GM21526 (cell line): ENCODE results near the gene CEP128.

ENCODE experiments used
- ATAC-seq: cut with Tn5 transposase; IDR thresholded peaks from one replicate; pipeline ENCODE4 v1.9.1; 2021; ENCODE audit warnings: moderate library complexity; ENCODE audit not compliant: unreplicated experiment, low FRiP score

Gene CEP128

DNA sequence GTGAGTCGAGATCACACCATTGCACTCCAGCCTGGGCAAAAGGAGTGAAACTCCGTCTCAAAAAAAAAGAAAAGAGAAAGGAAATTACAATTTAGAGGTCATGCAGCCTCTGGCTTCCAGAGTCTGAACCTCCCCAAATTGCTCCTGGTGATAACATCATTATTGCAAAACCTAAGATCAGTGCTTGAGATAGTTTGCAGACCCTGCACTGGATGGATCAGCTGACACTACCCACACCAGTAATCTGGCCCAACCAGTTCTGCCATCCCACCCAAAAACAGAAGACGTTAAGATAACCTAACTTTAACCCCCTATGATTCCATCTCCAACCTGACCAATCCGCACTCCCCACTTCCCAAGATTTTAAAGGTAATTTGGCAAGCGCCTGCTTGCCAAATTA lies 376.5 kb downstream of the CEP128 start:
- ATAC-seq, result no peak

GRCh38 chr14:80564051-80564450 lies 377.5 kb downstream of the CEP128 start:
- ATAC-seq, result no peak

GRCh38 chr14:80560800-80561657 lies 380.5 kb downstream of the CEP128 start:
- peak; percentile 94 for ATAC-seq

DNA sequence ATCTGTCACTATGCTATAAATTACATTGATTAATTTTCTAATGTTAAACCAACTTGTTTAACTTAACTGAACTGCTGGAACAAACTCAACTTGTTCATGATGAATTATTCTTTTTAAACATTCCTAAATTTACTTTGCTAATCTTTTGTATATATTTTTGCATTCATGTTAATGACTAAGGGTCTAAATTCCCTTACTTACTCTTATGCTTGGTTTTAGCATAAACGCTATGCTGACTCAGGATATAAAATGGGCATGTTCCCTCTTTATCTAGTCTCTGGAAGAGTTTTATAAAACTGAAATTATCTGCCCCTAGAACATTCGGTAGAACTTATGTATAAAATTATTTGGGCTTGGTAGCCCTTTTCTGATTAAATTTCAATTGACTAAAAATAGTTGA lies 387.4 kb downstream of the CEP128 start:
- ATAC-seq, result no peak

DNA sequence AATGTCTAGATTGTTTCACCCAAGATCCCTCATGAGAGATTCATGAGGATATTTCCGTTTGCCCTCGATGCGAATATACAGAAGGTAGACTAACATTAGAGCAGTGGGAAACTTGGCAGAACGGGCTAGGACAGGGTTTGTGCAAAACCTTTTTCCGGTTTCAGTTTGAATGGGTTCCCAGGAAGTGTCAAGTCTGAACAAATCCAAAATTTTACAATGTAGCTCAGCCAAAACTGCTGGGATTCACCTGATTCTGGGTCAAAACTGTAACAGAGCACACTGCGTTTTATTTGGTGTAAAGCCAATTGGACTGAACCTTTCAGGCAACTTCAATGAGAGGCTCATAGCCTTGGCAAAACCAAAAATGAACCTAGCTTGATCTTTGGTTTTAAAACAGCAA lies 392.4 kb downstream of the CEP128 start:
- no peak for ATAC-seq

DNA sequence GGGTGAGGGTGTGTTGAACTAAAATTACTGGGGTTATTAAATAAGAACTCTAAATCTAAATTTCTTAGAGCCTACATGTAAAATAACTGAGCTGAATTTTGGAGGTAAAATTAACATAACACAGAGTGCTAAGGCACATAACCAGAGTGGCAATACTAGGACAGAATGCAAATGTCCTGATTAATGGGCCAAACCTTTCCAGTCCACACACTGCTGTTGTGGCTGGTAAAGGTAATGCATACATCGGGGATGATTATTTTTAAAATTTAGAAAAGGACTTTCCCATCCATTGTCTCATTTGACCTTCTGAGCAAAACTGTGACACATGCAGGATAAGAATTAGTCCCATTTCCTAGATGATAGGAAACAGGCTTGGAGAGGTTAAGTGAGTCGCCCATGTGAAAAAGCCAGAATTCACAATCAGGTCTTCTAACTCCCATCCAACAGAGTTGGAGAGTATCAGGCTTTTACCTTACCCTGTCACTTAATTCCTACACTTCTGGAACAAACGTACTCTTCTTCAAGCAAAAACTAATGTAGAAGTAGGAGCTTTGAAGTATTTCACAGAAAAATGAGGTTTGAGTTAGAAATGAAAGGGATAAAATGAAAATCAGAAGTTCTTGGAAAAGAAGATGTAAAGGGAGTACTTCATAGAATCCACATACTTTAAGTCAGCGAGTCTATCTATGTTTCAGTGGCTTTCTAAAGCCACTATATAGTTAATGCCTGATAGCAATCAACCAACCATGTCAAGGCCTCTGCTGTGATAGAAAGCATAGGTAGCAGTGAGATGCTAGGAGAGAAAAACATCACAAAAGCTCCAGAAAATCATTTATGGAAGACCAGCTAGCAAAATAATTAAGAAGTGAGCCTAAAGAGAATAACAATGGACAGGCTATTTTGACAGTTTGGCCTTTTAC lies 395.3 kb downstream of the CEP128 start:
- ATAC-seq, result no peak

GRCh38 chr14:80544366-80544765 lies 397.2 kb downstream of the CEP128 start:
- ATAC-seq, result no peak

GRCh38 chr14:80543211-80543610 lies 398.3 kb downstream of the CEP128 start:
- no peak for ATAC-seq

DNA sequence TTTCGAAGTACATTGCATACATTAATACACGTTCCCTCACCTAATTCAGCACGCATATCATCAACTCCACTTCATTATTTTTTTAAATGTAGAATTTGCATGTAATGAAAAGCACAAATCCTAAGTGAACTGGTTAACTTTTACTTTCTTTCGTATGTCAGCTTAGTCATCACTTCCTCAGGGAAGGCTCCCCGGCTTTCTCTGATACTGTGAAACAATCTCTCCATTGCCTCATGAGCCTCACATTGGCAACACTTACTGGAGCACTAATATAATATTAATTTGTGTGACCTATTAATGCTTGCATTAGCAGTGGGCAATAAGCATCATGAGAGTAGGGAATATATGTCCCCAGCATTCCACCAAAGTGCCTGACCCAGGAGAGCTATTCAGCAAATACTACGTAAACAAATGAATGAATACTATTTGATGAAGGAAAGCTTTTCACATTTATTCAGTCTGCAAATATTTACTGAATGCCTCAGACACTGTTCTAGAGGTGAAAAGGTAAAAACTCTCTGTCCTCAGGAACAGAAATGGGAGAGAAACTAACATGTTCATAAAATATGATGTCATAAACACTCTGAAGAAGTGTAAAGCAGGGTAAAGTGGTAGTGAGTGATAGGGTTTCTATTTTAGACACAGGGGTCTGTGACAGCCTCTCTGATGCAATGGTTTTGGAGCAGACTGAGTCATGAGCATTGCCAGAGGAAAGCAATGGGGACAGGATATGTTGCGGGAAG lies 402.7 kb downstream of the CEP128 start:
- no peak for ATAC-seq

DNA sequence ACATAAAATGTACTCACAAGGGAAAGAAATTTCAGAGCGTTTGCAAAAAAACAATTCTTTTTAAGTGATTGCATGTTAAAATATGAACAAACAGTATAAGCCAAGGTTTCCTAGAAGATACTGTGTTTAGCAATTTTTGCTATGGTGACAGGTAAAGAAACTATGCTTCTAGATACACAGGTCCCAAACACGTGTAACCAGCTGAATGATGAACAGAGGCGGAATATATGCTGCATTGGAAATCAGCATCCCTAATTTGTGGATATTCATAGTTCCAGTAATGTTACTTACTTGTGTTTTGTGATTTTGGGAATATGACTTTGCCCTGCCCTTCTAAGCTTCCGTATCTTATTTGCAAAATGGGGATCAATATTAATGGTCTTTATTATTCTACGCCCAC lies 403.9 kb downstream of the CEP128 start:
- ATAC-seq, result no peak

- no peak for ATAC-seq
Measured at GRCh38 chr14:80536456-80536855, 405.1 kb downstream of the CEP128 start.

- no peak for ATAC-seq
Measured at GRCh38 chr14:80535171-80535570, 406.4 kb downstream of the CEP128 start.

DNA sequence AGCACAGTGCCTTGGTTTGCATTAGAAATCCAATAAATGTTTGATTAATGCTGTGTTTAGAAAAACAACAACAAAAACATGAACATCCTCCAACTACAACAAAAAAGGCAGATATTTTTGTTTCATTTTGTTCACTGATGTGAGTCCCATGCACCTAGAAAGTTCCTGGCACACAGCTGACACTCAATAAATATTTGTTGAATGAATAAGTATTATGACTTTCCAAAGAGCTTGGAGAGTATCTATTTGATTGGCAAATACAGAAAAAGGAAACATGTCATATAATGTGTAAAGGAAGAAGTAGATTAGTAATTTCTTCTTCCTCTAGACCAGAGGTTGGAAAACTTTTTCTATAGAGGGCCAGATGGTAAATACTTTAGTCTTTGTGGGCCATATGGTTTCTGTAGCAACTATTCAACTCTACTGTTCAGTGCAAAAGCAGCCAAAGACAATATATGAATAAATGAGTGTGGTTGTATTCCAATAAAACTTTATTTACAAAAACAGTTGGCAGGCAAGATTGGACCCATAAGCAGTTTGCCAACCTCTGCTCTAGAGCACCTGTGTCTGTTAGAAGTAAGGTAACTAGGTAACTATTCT lies 417.9 kb downstream of the CEP128 start:
- ATAC-seq, result no peak

DNA sequence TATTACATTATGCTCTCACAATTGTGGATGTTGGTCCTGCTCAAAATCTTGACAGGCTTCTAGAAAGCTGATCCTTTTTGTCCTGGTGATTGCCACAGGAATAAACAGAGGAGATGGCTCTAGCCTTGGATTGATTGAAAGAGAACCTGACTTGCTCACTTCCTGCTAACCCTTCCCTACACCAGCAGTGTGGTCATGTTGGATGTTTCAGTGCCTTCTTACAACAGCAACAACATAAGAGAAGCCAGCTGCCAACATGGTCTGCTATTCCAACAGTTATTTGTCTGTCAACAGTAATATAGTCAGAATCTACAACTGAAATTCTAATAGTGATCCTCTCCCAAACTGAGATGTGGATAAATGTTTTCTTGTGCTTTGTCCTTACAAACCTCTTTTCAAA lies 418.6 kb downstream of the CEP128 start:
- ATAC-seq, result no peak

DNA sequence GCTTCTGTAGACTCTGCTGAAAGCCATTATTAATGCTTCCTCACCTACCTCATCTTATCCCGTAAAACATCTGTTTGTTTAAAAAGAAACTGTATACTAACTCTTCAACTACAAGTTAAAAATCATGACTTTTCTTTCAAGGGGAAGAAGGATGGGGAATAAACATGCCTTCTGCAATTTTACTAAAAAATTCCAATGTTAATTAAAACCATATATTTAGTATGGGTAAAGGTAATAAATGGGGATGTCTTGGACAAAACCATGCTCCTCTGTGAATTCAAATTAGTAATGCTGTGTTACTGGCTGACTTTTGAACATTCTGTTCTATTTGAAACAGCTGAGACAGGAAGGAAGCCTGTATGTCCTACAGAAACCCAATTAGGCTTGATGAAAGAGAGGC lies 419.1 kb downstream of the CEP128 start:
- ATAC-seq, result no peak

- ATAC-seq, result no peak
Measured at GRCh38 chr14:80521456-80521855, 420.1 kb downstream of the CEP128 start.

DNA sequence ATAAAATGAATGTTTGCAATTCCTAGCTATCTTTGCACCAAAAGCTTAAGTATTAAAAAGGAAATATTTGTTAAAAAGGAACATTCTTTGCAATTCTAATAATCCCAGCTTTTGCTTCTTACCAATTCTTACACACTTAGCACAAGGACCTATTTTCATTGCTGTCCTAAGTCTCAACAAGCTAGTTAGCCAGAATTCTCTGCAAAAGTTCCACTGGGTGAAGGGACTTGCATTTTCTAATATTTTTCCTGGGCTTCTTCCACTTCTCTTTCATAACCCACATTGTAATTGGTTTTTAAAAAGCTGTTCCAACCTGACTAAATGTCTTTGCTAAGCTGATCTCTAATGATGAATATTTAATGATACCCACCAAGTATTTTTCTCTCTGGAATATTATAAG lies 422.5 kb downstream of the CEP128 start:
- no peak for ATAC-seq

DNA sequence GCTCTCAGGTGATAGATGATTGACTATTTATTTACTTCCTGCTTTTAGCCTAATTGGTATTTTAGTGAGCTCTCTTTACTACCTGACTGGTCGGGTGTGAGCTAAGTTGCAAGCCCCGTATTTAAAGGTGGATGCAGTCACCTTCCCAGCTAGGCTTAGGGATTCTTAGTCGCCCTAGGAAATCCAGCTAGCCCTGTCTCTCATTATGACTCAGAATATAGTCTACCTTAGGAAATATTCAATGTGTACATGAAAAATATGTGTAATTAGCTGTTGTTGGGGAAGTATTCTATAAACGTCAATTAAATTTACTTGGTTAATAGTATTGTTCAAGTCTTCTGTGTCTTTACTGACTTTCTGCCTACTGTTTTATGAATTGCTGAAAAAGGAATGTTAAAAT lies 423.4 kb downstream of the CEP128 start:
- no peak for ATAC-seq

- no peak for ATAC-seq
Measured at GRCh38 chr14:80507292-80507869, 434.2 kb downstream of the CEP128 start.

- no peak for ATAC-seq
Measured at GRCh38 chr14:80504781-80505180, 436.8 kb downstream of the CEP128 start.
